Measurements from ENCODE around the gene GGTA1. TPM values are rescaled to one million over a fixed set of nuclear protein-coding genes. Genes with fewer than 3 reads are reported as not detected.

Gene GGTA1
- polyA plus RNA-seq, 1 of the 3 experiments (the other 2 are of a cell fraction), result 0.03 TPM

DNA sequence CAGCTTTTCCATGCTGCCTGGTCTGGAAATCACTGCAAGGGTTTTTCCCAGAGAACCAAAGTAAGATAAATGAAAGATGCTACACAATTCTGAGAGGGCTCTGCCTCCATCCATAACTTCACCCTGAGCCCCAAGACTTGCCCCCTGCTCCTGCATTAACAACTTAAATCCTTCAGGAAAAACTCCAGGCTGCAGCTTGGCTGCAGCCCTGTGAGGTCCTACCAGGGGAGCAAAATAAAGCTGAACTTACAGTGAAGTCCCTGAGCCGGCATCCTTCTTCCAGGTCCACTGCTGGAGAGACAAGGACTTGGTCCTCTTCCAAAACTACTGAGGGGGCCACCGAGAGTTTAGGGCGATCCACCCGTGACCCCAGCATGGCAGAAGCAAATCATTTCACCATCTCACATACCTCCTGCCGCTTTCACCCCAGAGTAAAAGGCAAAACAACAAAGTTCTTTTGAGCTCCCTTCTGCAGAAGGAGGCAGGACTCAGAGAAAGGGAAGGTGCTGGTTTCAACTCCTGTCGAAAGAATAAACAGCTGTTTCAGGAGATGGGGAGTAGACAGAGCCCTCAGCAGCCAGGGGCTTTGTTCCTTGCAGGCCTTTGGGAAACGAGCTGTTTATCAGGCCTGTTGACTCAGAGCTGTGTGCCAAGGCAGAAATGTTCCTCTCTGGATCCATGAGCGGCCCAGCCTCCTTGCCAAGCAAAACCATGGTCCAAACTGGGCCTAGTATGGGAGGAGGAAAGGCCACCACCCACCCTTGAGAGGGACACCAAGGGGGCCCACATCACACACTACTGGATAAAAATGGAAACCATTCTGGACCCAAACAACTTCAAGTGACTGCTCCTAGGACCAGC is 20.6 kb downstream of the GGTA1 start:
- no peak for DNase-seq
- H2AFZ ChIP-seq (ENCODE audit: low read depth), result no peak overlapping the region
- POLR2A ChIA-PET, result no interaction called here

More for the DNA sequence above, 20.6 kb downstream of the GGTA1 start:
- H3K4me1 ChIP-seq (ENCODE audit: control insufficient read depth in 1 of 2, insufficient read depth in 2 of 2, low read depth in 1 of 2, low read length in 1 of 2), result peaks cover 0 to 11% of the 10 kb centered on the region in 2 experiments; a peak in 1 of 4 replicates
- no peak overlapping the region for H3K27ac ChIP-seq (ENCODE audit: low read depth in 2 of 2, low read length in 1 of 2)
- H3K9me2 ChIP-seq, result no peaks in the 10 kb centered on the region
- H4K20me1 ChIP-seq (ENCODE audit: insufficient read depth), result no peaks in the 10 kb centered on the region
- no peaks in the 10 kb centered on the region for H3K9me3 ChIP-seq
- TF ChIP-seq JUND (IDR thresholded peaks at IDR 0.05), result no peak
- TF ChIP-seq RCOR1 (IDR thresholded peaks at IDR 0.05; ENCODE audit: low read length), result no peak
- TF ChIP-seq, protein P1, sequence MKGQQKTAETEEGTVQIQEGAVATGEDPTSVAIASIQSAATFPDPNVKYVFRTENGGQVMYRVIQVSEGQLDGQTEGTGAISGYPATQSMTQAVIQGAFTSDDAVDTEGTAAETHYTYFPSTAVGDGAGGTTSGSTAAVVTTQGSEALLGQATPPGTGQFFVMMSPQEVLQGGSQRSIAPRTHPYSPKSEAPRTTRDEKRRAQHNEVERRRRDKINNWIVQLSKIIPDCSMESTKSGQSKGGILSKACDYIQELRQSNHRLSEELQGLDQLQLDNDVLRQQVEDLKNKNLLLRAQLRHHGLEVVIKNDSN (IDR thresholded peaks at IDR 0.05; ENCODE audit: borderline replicate concordance, low read depth), result no peak
- no peak for TF ChIP-seq EZH2phosphoT487 (IDR thresholded peaks at IDR 0.05; ENCODE audit: borderline replicate concordance, low read depth)
- TF ChIP-seq RAD21 (IDR thresholded peaks at IDR 0.05; ENCODE audit: low read length), result no peak
- TF ChIP-seq, protein P2, sequence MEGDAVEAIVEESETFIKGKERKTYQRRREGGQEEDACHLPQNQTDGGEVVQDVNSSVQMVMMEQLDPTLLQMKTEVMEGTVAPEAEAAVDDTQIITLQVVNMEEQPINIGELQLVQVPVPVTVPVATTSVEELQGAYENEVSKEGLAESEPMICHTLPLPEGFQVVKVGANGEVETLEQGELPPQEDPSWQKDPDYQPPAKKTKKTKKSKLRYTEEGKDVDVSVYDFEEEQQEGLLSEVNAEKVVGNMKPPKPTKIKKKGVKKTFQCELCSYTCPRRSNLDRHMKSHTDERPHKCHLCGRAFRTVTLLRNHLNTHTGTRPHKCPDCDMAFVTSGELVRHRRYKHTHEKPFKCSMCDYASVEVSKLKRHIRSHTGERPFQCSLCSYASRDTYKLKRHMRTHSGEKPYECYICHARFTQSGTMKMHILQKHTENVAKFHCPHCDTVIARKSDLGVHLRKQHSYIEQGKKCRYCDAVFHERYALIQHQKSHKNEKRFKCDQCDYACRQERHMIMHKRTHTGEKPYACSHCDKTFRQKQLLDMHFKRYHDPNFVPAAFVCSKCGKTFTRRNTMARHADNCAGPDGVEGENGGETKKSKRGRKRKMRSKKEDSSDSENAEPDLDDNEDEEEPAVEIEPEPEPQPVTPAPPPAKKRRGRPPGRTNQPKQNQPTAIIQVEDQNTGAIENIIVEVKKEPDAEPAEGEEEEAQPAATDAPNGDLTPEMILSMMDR (IDR thresholded peaks at IDR 0.05), result no peak
- no peak for TF ChIP-seq MEF2A (IDR thresholded peaks at IDR 0.05; ENCODE audit: borderline replicate concordance, low read depth)
- no peak for TF ChIP-seq GABPA (IDR thresholded peaks at IDR 0.05; ENCODE audit: low read depth)
- no peak for TF ChIP-seq NFIC (IDR thresholded peaks at IDR 0.05; ENCODE audit: borderline replicate concordance)
- TF ChIP-seq, protein P3, sequence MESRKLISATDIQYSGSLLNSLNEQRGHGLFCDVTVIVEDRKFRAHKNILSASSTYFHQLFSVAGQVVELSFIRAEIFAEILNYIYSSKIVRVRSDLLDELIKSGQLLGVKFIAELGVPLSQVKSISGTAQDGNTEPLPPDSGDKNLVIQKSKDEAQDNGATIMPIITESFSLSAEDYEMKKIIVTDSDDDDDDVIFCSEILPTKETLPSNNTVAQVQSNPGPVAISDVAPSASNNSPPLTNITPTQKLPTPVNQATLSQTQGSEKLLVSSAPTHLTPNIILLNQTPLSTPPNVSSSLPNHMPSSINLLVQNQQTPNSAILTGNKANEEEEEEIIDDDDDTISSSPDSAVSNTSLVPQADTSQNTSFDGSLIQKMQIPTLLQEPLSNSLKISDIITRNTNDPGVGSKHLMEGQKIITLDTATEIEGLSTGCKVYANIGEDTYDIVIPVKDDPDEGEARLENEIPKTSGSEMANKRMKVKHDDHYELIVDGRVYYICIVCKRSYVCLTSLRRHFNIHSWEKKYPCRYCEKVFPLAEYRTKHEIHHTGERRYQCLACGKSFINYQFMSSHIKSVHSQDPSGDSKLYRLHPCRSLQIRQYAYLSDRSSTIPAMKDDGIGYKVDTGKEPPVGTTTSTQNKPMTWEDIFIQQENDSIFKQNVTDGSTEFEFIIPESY (IDR thresholded peaks at IDR 0.05; ENCODE audit: borderline replicate concordance, low read depth), result no peak
- no peak for TF ChIP-seq RFX5 (IDR thresholded peaks at IDR 0.05; ENCODE audit: low read length)
- CTCF ChIA-PET, result interaction anchor here (0.7 to 3.3 kb wide), 5 partner anchors 16 to 159 kb away, joined by 3 to 15 read pairs (median 4); no protein-coding TSS in a partner anchor
- 66% methylated on average over 8 of the region's 8 CpGs for WGBS (ENCODE audit: low lambda C conversion rate)
- H3K4me2 ChIP-seq, result no peak overlapping the region
- no peaks in the 10 kb centered on the region for H3K36me3 ChIP-seq (replicated peaks in 1 of 2; ENCODE audit: control insufficient read depth in 1 of 2, insufficient read depth in 2 of 2, low read length in 1 of 2)
- no peak overlapping the region for H3K9ac ChIP-seq
- no peaks in the 10 kb centered on the region for H3K79me2 ChIP-seq (ENCODE audit: insufficient read depth)
- H3F3A ChIP-seq (replicated peaks; ENCODE audit: insufficient read depth), result no peaks in the 10 kb centered on the region
- 0 out of 2 replicates have a peak, but pooled peaks cover 5% of the 10 kb centered on the region for H3K27me3 ChIP-seq (ENCODE audit: insufficient read depth)
- H3K4me3 ChIP-seq (ENCODE audit: low read depth in 2 of 2, low read length in 1 of 2), result no peak overlapping the region

All from SK-N-SH (cell line).